Measurements from ENCODE around the gene MGMT. TPM values are rescaled to one million over a fixed set of nuclear protein-coding genes. Genes with fewer than 3 reads are reported as not detected.
A peak's percentile ranks its signal among the peaks of the same experiment; 100 is the strongest.

MGMT gene
- total RNA-seq, 2 donors from 2014 or later, result 18.3 to 25.5 TPM

GRCh38 chr10:129681856-129682255 lies 214.8 kb downstream of the MGMT start:
- no peak overlapping the region for H3K27ac ChIP-seq
- DNase-seq (ENCODE audit: low spot score) (no peak), ATAC-seq (ENCODE audit: insufficient number of reproducible peaks, low FRiP score, low read depth) (no peak)
- no peaks in the 10 kb centered on the region for H3K4me1 ChIP-seq (ENCODE audit: control insufficient read depth in 1 of 2, low read depth in 2 of 2)
- no peaks in the 10 kb centered on the region for H3K36me3 ChIP-seq
- H3K4me3 ChIP-seq, result no peak overlapping the region
- H3K9me3 ChIP-seq, result no peaks in the 10 kb centered on the region
- TF ChIP-seq CTCF (IDR thresholded peaks at IDR 0.05), result no peak
- H3K27me3 ChIP-seq (replicated peaks; ENCODE audit: insufficient read depth), result no peaks in the 10 kb centered on the region

GRCh38 chr10:129683519-129683918 lies 216.5 kb downstream of the MGMT start:
- no peaks in the 10 kb centered on the region for H3K36me3 ChIP-seq
- ATAC-seq (ENCODE audit: insufficient number of reproducible peaks, low FRiP score, low read depth) (no peak), DNase-seq (ENCODE audit: low spot score) (no peak)

GRCh38 chr10:129683920-129684319 lies 216.9 kb downstream of the MGMT start:
- peaks cover 0 to under 1% of the 10 kb centered on the region in 2 donors for H3K4me1 ChIP-seq (ENCODE audit: control insufficient read depth in 1 of 2, low read depth in 2 of 2)
- ATAC-seq (ENCODE audit: insufficient number of reproducible peaks, low FRiP score, low read depth) (no peak), DNase-seq (ENCODE audit: low spot score) (no peak)
- H3K27ac ChIP-seq, result no peak overlapping the region
- TF ChIP-seq CTCF (IDR thresholded peaks at IDR 0.05), result no peak
- no peaks in the 10 kb centered on the region for H3K36me3 ChIP-seq
- H3K9me3 ChIP-seq, result no peaks in the 10 kb centered on the region
- no peak overlapping the region for H3K4me3 ChIP-seq
- no peaks in the 10 kb centered on the region for H3K27me3 ChIP-seq (replicated peaks; ENCODE audit: insufficient read depth)

More at GRCh38 chr10:129683519-129683918, 216.5 kb downstream of the MGMT start:
- H3K9me3 ChIP-seq, result no peaks in the 10 kb centered on the region
- no peak for TF ChIP-seq CTCF (IDR thresholded peaks at IDR 0.05)
- no peaks in the 10 kb centered on the region for H3K4me1 ChIP-seq (ENCODE audit: control insufficient read depth in 1 of 2, low read depth in 2 of 2)
- H3K4me3 ChIP-seq, result no peak overlapping the region
- H3K27me3 ChIP-seq (replicated peaks; ENCODE audit: insufficient read depth), result no peaks in the 10 kb centered on the region
- H3K27ac ChIP-seq, result no peak overlapping the region

GRCh38 chr10:129685271-129685670 lies 218.2 kb downstream of the MGMT start:
- no peak for DNase-seq (ENCODE audit: low spot score)
- no peak for ATAC-seq (ENCODE audit: insufficient number of reproducible peaks, low FRiP score, low read depth)
- TF ChIP-seq CTCF (IDR thresholded peaks at IDR 0.05), result no peak
- H3K9me3 ChIP-seq, result no peaks in the 10 kb centered on the region
- H3K4me1 ChIP-seq (ENCODE audit: control insufficient read depth in 1 of 2, low read depth in 2 of 2), result peaks cover under 1 to 12% of the 10 kb centered on the region in 2 donors
- no peaks in the 10 kb centered on the region for H3K36me3 ChIP-seq
- no peak overlapping the region for H3K27ac ChIP-seq
- H3K4me3 ChIP-seq, result no peak overlapping the region
- H3K27me3 ChIP-seq (replicated peaks; ENCODE audit: insufficient read depth), result no peaks in the 10 kb centered on the region

GRCh38 chr10:129689671-129690071 lies 222.6 kb downstream of the MGMT start:
- Histone ChIP-seq H3K9me3 (no peaks in the 10 kb centered on the region), H3K27me3 (replicated peaks; ENCODE audit: insufficient read depth) (no peaks in the 10 kb centered on the region), H3K4me1 (ENCODE audit: control insufficient read depth in 1 of 2, low read depth in 2 of 2) (peaks cover 17 to 44% of the 10 kb centered on the region in 2 donors), H3K36me3 (no peaks in the 10 kb centered on the region), H3K27ac (peak overlapping the region in 1 of 2 donors; percentile 29), H3K4me3 (no peak overlapping the region)
- ATAC-seq (ENCODE audit: insufficient number of reproducible peaks, low FRiP score, low read depth), result no peak
- no peak for DNase-seq (ENCODE audit: low spot score)
- no peak for TF ChIP-seq CTCF (IDR thresholded peaks at IDR 0.05)
